ENCODE data around the gene ITCH.
"Not testable (repeated sequence)": the region's sequence is repeated elsewhere in the genome, so short reads cannot be mapped to it uniquely, and the experiment has no call there.

Gene ITCH

DNA sequence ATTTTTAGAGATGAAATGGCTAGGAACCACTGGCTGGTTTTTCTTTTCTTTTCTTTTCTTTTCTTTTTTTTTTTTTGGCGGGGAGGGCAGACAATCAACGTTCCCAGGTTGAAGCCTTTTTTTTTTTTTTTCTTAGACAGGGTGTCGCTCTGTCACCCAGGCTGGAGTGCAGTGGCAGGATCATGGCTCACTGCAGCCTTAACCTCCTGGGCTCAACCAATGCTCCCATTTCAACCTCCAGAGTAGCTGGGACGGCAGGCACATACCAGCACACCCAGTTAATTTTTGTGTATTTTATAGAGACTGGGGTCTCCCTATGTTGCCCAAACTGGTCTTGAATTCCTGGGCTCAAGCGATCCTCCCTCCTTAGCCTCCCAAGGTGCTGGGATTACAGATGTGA is 18.8 kb upstream of the ITCH start:
- DNase-seq: no peak

DNA sequence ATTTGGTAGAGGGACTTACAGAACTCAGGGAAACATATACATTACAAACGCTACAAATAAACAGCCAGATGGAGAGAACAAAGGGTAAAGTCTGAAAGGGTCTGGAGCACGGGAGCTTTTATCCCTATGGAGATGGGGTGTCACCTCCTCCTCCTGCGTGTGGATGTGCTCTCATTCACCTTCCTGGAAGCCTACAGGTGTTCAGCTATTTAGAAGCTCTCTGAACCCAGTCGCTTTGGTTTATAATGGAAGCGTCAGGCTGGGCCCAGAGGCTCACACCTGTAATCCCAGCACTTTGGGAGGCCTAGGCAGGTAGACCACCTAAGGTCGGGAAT is 17.7 kb upstream of the ITCH start:
- no peak for DNase-seq

DNA sequence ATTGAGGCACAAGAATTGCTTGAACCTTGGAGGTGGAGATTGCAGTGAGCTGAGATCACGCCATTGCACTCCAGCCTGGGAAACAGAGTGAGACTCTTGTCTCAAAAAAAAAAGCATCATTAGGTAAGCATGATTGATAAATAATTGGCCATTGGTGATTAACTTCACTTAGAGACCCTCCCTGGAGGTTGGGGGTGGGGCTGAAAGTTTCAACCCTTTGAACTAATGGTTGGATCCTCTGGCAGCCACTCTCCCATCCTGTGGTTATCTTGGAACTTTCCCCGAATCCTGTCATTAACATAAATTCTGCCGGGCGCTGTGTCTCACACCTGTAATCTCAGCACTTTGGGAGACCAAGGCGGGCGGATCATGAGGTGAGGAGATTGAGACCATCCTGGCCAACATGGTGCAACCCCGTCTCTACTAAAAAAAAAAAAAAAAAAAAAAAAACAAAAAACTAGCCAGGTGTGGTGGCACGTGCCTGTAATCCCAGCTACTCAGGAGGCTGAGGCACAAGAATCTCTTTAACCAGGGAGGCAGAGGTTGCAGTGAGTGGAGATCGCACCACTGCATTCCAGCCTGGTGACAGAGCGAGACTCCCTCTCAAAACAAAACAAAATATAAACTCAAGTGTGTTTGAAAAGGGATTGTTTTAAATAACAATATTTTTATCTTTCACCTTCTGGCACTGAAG is 17.1 kb upstream of the ITCH start:
- not testable (repeated sequence) for DNase-seq

DNA sequence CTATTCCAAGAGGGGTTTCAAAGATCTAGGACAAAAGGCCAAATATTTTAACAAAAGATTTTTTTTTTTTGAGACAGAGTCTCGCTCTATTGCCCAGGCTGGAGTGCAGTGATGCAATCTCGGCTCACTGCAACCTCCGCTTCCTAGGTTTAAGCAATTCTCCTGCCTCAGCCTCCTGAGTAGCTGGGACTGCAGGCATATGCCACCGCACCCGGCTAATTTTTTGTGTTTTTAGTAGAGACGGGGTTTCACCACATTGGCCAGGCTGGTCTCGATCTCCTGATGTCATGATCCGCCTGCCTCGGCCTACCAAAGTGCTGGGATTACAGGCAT is 16.6 kb upstream of the ITCH start:
- not testable (repeated sequence) for DNase-seq

DNA sequence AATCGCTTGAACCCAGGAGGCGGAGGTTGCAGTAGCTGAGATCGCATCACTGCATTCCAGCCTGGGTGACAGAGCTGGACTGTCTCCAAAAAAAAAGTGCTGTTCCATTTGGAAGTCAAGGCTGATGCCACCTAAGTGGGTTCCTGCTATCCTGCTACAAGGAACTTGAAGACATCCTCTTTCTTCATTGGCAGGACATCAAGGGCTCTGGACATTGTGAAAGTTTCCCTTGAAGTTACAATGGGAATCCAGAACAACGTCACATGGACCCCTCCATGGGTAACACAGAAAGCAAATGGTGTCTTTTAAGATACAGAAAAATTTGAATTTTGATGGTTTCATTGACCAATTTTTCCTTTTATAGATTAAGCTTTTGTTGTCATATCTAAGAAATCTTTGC is 15.5 kb upstream of the ITCH start:
- no peak for DNase-seq

DNA sequence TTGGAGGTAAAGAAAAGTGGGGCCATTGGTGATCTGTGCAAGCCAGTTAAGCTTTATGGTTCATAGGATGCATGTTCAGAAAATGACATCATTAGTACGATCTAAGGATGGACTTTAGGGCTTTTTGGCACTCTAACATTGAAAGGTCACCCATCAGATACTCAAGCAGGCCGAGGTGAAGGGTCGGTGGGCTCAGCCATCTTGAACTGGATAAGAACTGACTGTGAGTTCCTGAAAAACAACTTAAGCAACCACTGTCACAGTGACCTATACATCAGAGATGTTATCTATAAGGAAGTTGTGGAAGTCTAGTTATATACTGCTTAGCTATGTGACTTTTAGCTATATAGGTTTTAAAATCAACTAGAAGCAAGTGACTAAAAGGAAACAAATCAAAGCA is 13.0 kb upstream of the ITCH start:
- DNase-seq: no peak

DNA sequence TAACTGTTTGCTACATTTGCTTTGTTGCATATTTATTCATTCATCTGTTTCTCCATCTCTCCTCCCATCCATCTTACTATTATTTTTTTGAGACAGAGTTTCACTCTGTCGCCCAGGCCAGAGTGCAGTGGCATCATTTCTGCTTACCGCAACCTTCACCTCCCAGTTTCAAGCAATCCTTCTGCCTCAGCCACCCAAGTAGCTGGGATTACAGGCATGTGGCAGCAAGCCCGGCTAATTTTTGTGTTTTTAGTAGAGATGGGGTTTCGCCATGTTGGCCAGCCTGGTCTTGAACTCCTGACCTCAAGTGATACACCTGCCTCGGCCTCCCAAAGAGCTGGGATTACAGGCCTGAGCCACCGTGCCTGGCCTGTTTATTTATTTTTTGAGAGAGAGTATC is 9.6 kb upstream of the ITCH start:
- not testable (repeated sequence) for DNase-seq

DNA sequence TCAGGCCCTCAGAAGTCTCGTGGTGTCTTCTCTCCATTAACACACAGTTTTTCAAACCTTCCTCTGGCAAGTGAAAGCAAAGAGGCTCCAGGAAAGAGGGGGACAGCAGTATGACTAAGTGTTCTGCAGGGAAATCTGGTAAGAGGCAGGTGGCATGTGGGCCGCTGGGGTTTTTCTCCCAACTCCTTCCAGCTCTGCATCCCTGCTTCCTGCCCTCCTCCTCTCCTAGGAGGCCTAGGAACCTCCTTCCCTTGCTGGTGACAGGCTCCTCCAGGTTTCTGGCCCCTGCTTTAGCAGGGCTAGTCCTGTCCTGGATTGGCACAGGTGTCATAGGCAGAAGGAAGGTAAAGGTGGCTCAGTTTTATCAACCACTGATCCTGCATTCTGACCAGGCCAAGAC is 7.6 kb upstream of the ITCH start:
- no peak for DNase-seq

DNA sequence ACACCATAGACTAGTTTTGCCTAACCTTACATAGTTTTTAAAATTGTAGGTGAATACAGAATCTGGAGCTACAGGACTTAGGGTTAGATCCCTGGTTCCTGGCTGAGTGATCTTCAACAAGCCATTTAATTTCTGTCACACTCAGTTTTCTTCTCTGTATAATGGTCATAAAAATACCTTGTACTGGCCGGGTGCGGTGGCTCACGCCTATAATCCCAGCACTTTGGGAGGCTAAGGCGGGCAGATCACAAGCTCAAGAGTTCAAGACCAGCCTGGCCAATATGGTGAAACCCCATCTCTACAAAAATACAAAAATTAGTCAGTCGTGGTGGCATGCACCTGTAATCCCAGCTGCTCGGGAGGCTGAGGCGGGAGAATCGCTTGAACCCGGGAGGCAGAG is 3.3 kb upstream of the ITCH start:
- DNase-seq: not testable (repeated sequence)

DNA sequence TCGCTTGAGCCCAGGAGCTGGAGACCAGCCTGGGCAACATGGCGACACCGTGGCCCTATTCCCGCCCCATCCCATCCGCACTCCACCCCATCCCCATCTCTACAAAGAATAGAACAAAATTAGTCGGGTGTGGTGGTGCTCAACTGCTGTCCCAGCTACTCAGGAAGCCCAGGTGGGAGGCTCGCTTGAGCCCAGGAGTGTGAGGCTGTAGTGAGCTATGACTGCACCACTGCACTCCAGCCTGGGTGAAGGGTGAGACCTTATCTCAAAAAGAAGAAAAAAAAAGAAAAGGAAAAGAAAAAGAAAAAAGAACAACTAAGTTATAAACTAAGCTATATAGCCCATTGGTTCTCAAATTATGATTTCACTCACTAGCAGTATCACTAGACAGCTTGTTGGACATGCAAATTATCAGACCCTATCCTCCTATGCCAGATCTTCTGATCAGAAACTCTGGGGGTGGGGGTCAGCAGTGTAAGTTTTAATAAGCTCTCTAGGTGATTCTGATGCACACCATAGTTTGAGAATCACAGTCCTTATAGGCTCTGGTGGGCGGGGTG is 491 bp upstream of the ITCH start:
- DNase-seq: no peak

DNA sequence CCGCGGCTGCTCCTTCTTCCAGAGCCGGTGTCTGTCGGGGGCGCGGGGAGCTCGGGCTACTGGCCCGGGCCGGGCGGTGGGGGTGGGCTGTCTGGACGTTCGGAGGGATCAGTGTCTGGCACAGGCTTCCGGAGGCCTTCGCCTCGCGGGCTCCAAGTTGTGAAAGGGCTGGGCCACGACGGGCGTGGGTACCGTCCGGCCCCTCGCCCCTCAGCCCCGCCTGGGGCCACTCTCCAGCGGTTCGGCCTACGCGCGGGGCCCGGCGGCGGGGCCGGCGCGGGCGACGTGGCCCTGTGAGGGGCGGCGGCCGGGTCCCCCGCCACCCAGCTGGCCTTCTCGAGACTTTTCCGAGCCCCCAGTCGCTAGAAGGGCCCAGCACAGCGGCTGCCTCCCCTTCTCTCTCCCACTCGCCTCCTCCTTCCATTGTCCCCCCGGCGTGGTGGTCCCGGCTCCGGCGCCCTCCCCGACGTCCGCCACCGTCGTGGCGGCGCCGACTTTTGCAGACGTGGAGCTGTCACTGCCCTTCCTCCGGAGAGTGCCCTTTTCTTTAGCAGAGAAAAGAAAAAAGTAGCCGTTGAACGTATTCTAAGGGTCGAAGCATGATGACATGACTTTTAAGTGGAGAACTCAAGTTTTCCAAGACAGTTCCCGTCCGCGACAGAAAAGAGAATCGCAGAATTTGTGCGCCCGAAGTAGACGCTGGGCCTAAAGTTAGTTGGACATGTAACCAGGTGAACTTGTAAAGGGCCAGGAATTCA is 571 bp downstream of the ITCH start:
- DNase-seq: peak; percentile 55

DNA sequence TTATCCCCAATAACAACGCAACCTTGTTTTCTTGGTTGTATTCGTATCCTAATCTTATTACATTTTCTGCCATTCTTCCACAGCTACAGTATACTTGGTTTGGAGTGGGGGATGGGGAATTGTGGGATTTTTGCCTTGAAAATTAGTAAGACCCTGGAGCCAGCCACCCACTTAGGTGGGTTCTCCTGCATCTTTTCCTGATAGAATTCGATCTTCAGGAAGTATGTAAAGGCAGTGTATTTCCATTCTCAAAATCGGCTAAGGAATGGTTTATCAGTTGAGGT is 1.1 kb downstream of the ITCH start:
- no peak for DNase-seq

DNA sequence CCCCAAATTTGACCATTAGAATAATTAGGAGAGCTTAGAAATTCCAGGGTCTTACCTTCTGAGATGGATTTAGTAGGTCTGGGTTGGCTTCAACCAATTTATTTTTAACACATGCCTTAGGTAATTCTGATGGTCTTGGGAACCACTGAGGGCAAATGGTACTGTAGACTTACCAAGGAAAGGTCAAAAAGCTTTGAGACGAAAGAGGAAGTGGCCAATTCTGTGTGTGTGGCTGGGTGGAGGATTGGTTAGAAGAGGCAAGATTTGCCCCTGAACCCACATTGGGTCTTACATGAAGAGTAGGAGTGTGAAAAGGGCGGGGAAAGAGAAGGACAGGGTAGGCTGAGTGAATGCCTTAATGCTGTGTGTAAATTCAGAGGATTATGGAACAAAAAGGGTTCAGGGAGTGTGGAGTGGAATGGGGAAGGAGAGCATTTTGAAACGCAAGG is 2.7 kb downstream of the ITCH start:
- no peak for DNase-seq

DNA sequence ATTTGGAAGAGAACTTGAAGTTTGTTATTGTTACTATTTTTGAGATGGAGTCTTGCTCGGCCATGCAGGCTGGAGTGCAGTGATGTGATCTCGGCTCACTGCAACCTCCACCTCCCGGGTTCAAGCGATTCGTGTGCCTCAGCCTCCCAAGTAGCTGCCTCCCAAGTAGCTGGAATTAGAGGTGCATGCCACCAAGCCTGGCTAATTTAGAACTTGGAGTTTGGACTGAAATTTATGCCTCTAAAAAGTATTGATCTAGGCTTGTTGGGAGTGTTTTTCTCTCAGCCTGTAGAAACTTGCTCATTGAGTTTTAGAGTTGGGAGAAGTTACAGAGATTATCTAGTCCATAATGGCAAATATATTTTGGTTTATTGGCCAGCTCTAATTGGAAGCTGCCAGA is 4.1 kb downstream of the ITCH start:
- no peak for DNase-seq

DNA sequence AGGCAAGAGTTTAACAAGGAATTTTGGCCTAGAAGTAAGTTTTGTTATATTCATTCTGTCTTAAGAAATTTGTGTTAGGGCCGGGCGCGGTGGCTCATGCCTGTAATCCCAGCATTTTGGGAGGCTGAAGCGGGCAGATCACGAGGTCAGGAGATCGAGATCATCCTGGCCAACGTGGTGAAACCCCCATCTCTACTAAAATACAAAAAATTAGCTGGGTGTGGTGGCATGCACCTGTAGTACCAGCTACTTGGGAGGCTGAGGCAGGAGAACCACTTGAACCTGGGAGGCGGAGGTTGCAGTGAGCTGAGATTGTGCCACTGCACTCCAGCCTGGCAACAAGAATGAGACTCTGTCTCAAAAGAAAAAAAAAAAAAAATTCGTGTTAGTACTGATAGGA is 4.8 kb downstream of the ITCH start:
- DNase-seq: not testable (repeated sequence)

DNA sequence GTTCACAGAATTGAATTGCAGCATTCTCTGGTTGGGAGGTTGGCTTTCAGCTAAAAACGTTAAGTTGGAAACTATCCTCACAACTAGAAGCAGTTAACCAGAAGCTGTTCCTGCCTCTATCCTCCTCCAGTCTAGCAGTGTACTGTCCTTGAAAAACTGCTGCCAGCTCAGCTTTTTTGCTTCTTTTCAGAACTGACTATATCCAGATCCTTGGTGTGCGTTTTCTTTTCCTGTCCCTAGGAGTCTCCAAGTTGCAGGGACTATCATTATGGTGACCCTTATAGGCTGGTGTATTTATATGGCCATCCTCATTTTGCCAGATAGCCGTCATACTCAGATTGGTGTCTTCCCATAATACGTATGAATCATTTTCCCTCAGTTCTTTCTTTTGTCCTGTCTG is 5.5 kb downstream of the ITCH start:
- no peak for DNase-seq

DNA sequence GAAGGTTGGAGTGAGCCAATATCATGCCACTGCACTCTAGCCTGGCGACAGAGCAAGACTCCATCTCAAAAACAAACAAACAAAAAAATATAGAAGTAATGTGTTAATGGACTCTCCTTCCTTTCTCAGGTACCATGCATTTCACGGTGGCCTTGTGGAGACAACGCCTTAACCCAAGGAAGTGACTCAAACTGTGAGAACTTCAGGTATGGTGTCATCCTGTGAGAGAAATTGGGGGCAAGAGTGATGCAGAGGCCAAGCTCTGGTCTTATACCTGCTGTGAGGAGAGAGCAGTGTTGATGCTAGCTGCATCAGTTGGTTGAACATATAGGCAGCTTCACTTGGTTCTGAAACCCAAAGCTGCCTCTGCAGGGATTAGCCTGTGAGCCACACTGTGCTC is 6.2 kb downstream of the ITCH start:
- no peak for DNase-seq

DNA sequence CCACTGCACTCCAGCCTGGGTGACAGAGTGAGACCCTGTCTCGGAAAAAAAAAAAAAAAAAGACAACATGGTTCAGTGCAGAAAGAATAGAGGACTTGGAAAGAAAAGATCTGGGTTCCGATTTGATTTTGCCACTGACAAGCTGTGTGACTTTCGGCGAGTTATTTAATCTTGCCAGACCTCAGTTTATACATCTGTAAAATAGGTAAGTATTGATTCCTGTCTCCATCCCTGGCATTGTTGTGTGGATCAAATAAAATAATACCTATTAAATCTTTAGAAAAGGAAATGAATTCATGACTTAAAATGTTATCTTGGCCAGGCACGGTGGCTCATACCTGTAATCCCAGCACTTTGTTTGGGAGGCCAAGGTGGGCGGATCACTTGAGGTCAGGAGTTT is 7.0 kb downstream of the ITCH start:
- no peak for DNase-seq

DNA sequence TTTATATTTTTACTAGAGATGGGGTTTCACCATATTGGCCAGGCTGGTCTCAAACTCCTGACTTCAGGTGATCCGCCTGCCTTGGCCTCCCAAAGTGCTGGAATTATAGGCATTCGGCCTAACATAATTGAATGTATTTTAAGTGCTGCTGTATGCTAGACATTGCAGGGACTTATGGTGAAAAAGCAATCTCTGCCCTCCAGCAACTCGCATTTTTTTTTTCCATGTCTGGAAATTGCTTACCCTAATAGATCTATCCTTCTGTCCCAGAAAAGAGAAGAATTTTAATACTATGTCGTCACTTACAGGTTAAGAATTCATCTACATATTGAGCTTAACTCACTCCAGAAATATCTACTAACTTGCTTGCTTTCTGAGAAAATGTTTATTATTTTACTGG is 10.4 kb downstream of the ITCH start:
- no peak for DNase-seq

DNA sequence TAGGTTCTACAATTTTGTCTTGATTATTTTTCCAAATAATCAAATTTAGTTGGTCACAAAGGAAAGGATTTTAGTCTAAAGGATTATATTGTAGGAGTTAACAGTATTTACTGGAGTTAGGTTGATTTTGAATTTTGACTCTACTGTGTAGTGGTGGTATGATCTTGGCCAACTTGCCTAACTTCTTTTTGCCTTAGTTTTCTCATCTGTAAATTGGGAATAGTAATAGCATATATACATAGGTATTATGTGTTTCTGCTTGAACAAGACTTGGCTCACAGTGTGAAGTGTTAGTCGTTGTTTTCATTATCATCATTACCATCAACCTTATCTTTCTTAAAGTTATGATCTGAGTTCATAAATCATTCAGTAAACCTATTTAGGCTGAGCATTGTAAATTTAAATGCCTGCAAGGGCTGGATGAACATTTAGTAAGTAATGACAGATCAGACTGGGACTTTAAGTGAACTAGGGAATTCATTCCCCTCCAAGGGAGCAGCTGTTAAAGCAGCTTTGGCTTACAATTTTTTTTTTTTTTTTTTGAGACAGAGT is 11.2 kb downstream of the ITCH start:
- DNase-seq: no peak

DNA sequence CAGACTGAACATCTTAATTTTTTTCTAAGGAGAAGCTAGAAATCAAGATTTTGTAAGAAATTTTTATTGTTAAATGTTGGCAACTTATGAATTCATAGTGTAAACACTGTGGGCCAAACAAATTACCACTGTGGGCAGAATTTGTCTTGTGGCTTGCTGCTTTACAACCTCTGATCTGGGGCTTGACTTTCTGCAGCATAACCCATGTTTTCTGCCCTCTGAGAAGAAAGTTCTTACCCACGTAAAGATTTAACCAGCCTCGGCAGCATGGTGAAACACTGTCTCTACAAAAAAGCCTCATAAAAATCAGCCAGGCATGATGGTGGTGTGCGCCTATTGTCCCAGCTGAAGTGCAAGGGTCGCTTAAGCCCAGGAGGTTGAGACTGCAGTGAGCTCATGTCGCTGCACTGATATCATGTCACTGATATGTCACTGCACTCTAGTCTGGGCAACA is 12.9 kb downstream of the ITCH start:
- no peak for DNase-seq

DNA sequence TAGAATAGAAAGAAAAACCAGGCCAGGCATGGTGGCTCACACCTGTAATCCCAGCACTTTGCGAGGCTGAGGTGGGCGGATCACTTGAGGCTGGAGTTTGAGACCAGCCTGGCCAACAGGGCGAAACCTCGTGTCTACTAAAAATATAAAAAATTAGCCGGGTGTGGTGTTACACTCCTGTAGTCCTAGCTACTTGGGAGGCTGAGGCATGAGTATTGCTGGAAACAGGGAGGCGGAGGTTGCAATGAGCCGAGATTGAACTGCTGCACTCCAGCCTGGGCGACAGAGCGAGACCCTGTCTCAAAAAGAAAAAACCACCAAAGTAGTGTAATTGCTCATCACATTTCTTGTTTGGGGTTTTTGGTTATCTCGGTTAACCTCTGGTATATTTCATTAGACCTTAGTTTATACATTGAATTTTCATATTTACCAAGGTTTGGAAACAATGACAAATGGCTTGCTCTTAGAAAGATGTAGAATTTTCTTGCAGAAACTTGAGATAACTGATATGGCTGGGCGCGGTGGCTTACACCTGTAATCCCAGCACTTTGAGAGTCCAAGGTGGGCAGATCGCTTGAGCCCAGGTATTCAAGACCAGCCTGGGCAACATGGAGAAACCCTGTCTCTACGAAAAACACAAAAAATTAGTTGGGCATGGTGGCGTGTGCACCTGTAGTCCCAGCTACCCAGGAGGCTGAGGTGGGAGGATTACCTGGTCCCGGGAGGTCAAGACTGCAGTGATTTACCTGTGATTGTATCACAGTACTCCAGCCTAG is 14.2 kb downstream of the ITCH start:
- DNase-seq: no peak

DNA sequence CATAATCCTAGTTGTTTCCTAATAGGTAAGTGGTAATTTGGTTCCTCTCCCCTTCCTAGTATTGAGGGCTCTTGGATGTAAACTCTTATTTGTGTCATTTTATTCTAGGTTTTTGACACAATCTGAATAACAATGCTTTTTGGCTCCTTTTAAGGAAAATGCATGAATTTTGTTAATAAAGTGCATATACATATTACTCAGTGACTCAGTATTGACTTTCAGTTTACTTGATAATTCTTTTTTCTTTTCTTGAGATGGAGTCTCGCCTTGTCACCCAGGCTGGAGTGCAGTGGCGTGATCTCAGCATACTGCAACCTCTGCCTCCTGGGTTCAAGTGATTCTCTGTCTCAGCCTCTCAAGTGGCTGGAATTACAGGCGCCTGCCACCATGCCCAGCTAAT is 19.1 kb downstream of the ITCH start:
- no peak for DNase-seq
